Activated CD4-positive, CD25-positive, alpha-beta regulatory T cell treated with anti-CD3 and anti-CD28 coated beads, Interleukin-2, amount 50 U/mL, for 16 hours (primary cell): ENCODE results near the gene PERM1.
"Not testable (repeated sequence)": the region's sequence is repeated elsewhere in the genome, so short reads cannot be mapped to it uniquely, and the experiment has no call there.

ENCODE experiments used
- DNase-seq: peaks from one replicate; pipeline ENCODE4 v3.0.0-alpha.2; 2020; ENCODE audit warnings: low read depth, low spot score

Gene PERM1

DNA sequence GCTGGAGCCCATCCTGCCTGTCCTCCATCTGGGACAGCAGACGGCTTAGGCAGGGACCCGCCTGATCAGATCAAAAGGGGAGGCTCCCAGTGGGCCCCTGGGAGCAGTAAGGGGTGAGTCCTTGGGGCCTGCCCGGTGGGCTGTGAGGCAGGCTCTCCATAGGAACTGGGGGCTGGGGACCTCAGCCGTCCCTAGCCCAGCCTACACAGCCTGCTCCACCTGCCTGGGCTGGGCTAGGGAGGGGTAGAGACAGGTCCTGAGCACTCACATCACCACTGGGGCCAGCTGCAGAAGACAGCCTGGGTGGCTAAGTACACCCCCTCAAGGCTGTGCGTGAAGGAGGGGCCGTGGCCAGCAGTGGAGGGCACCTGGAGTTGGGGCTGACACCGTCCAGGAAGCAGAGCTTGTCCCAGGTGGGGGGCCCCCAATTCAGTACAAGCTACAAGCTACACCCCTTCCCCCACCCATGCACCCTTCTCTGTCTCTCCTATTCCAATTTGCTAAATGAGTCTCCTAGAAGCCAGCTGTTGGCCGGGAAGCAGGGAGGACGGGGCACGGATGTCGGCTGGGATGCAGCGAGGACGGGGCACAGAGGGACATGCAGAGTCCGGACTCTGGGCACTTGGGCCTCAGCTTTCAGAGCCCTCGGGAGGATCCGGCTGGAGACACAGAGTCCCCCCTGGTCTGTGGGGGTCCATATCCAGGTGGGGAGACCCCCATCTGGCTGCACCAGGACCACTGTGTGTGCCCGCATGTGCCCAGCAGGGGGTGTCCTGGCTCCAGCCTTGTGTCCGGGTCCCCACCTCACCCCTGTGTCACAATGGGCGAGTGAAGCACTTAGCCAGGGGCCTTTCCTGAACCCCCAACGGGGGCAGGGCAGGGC lies 33.1 kb upstream of the PERM1 start:
- no peak for DNase-seq

DNA sequence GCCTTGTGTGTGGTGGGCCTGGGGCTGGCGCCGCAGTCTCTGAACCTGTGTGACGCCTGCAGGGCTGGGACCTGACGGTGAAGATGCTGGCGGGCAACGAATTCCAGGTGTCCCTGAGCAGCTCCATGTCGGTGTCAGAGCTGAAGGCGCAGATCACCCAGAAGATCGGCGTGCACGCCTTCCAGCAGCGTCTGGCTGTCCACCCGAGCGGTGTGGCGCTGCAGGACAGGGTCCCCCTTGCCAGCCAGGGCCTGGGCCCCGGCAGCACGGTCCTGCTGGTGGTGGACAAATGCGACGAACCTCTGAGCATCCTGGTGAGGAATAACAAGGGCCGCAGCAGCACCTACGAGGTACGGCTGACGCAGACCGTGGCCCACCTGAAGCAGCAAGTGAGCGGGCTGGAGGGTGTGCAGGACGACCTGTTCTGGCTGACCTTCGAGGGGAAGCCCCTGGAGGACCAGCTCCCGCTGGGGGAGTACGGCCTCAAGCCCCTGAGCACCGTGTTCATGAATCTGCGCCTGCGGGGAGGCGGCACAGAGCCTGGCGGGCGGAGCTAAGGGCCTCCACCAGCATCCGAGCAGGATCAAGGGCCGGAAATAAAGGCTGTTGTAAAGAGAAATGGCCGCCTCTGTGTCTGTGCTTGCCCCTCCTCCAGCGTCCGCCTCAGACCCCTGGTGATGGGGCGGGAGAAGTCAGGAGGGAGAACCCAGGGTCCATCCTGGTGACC lies 32.2 kb upstream of the PERM1 start:
- DNase-seq = no peak

DNA sequence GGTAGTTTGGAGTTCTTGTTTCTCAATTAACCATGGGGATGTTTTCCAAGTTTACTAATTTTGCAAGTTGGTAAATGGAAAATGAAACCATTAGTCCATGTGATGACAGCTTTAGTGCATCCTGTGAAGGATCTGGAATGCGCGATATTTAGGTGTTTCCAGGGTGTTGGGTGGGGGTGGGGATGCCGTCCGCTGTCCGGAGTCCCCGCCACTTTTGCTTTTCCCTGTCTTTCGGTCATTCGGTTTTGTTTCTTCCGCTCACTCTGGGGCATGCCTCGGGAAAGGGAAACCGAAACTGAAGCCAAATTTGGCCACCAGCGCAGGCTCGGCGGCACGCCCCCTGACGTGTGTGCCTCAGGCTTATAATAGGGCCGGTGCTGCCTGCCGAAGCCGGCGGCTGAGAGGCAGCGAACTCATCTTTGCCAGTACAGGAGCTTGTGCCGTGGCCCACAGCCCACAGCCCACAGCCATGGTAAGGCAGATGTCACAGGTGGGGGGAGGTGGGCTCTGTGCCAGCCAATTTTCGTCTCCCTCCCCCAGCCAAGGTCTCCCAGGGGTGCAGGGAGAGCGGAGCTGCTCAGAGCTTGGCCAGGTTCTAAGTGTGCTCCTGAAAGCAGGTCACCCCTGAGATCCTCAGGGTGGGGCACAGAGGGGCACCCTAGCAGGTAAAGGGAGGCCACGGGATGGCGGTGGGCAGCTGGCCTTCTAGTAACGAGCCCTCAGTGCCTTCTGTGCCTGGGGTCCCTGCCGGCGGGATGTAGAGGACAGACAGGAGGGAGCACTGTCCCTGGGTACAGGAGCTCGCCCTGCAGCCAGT lies 31.4 kb upstream of the PERM1 start, which contains the start of gene ISG15:
Gene ISG15 (plus strand): TSS at position 393 of the 817 bp plus-strand sequence. CDS start 77 bp downstream, at position 470.
- peak; percentile 75 for DNase-seq

DNA sequence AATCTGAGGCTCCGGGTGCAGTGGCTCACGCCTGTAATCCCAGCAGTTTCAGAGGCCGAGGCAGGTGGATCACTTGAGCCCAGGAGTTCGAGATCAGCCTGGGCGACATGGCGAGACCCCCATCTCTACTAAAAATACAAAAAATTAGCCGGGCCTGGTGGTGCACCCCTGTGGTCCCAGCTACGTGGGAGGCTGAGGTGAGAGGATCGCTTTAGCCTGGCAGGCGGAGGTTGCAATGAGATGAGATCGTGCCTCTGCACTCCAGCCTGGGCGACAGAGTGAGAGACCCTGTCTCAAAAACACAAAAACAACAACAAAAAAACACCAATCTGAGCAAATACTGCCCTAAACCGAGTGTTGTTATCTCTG lies 30.8 kb upstream of the PERM1 start:
- DNase-seq = not testable (repeated sequence)

- DNase-seq = no peak
These were observed 29.6 kb upstream of the PERM1 start for GRCh38 chr1:1011396-1011949.

- not testable (repeated sequence) for DNase-seq
These were observed 28.2 kb upstream of the PERM1 start for GRCh38 chr1:1010131-1010530.

GRCh38 chr1:1006305-1007159 lies 24.6 kb upstream of the PERM1 start:
- no peak for DNase-seq

- DNase-seq = no peak
These were observed 23.9 kb upstream of the PERM1 start for GRCh38 chr1:1005774-1006304.

DNA sequence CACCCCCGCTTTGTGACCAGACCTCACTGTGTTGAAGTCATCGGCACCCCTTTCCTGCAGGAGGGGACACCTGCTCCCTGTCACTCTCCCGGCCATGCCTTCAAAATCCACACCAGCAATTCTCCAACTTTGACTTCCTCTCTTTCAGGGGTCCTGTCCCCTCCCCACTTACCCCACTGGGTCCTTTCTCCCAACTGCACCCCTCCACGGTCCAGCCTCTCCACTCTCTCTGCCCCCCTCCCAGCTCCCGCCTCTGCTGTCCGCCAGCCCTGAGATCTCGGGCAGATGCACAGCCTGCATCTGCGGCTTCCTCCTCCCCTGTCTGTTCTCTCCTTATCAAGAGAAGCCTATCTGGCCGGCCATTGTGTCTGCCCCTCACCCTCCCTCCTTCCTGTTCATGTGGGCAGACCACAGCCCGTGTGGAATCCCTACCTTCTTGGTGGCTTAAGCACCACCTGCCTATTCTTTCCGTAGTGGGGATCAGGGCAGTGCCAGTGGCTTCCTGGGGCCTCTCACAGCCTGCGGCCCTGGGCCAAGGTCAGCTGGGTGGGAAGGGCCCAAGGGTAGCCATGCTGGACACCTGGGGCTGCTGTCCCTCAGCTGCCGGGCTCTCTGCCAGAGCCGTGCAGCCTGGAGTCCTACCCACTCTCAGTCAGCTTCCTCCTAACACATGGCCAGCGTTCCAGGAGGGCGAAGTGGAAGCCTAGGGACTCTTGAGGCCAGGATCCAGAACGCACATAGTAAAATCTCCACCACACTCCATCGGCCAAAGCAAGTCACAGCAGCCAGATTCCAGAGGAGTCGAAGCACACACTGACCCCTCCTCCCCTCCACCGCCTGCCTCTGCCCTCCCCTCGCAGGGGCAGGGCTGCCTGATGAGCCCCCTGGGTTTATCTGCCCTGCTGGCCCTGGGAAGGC lies 23.1 kb upstream of the PERM1 start:
- no peak for DNase-seq

GRCh38 chr1:1004420-1004779 lies 22.5 kb upstream of the PERM1 start:
- no peak for DNase-seq

DNA sequence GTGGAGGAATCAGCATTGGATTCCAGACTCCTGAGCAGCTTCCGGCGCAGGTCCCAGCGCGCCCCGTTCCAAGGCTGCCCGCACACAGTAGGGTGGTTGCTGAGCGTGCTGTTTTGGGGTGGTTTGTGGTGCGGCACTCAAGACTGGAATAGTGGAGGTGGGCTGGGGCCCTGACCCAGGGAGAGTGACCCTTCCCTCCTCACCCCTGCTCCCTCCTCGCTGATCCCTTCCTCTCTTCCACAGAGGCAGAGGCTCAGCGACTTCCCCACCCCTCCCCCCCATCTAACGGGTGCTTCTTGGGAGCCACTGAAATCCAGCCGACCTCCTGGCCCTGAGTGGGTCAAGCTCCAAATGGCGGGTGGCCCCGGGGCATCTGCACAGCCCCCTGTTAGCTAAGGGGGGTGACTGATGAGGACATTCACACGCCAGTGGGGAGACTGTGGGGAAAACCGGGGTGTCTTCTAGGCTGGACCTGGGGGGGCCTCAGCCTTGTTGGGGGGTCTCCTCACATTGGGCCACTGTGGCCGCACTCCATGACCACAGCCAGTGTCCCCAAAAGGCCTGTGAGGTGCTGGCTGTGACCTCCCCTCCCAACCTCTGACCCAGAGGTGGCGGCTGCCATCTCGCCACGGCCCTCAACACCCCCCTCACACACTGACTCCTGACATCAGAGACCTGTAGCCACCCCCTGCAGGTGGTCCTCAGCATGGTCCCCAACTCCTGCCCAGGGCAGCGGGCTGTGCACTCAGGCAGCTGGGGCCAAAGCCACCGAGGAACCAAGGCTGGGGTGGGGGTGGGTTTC lies 21.9 kb upstream of the PERM1 start:
- no peak for DNase-seq

GRCh38 chr1:1001057-1001783 lies 19.3 kb upstream of the PERM1 start:
- no peak for DNase-seq

DNA sequence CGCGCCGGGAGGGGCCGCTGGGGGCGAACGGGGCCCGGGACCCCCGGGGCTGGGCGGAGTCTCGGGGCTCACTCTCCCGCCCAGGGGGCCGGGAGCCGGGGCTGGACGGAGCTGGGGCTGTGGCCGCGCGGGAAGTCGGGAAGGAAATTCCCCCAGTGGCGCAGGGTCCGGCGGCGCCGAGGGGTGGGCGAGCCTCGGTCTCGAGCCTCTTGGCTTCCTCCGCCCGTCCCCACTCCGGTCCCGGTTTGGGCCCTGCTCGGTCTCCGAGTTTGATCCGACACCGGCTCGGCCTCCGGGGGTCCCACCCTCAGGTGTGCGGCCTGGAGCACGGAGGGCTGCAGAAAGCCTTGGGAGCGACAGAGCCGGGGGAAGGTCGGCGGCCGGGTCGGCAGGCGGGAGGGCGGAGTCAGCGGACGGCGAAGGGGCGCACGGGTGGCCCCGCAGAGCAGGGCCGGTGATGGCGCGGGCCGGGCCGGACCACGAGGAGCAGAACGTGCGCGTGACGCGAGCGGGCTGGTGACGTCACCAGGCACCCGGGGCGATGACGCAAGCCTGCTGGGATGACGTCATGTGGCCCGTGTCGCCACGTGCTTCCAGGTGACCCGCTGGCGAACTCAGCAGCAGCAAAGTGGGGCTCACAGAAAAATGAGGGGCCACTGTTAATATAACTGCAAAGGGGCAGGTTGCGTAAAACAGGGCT lies 18.6 kb upstream of the PERM1 start:
- DNase-seq = peak; percentile 40

GRCh38 chr1:999725-1000356 lies 17.9 kb upstream of the PERM1 start, which contains the start of gene HES4:
HES4 (minus strand) TSS chr1:1000097; CDS start chr1:999973, 124 bp downstream.
- no peak for DNase-seq

- no peak for DNase-seq
These were observed 17.3 kb upstream of the PERM1 start for GRCh38 chr1:998995-999724.

DNA sequence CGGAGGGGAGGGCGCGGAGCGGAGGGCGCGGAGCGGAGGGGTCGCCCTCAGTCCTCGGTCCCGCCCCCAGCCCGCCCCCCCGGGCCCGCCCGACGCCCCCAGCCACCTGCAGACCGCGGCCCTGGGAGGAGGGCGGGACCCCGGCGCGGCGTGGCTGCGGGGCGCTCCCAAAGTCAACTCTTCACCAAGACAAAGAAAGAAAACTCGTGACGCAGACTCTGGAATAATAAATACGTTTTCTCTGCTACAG lies 16.8 kb upstream of the PERM1 start:
- no peak for DNase-seq
